K562 (cell line): ENCODE data around the gene CYTH4. TPM values are rescaled to one million over a fixed set of nuclear protein-coding genes. Genes with fewer than 3 reads are reported as not detected.

Experiments used
- CTCFL ChIP-seq: IDR thresholded peaks from 2 replicates; pipeline ENCODE4 v1.6.1; 2011; ENCODE audit warnings: borderline replicate concordance, low read depth, mild to moderate bottlenecking, moderate library complexity, low read length; ENCODE audit not compliant: insufficient read depth, poor library complexity, severe bottlenecking
- DACH1 ChIP-seq: fragments of 450-650 bp; IDR thresholded peaks from 2 replicates; pipeline ENCODE4 v1.6.1; 2018; ENCODE audit not compliant: partially characterized antibody
- E2F4 ChIP-seq: sonication (generic); formaldehyde crosslinking; IDR thresholded peaks from 2 replicates; pipeline ENCODE4 v1.8.0; 2022; ENCODE audit warnings: mild to moderate bottlenecking, low read depth, missing genetic modification reagents
- GABPB2 ChIP-seq: fragments of 250-450 bp; sonication (Bioruptor Pico); conservative IDR thresholded peaks from 2 replicates; pipeline ENCODE4 v1.5.1; 2021; ENCODE audit warnings: mild to moderate bottlenecking
- POLR2B ChIP-seq: fragments of 450-650 bp; IDR thresholded peaks from 2 replicates; pipeline ENCODE4 v1.6.1; 2018; ENCODE audit warnings: low read depth; ENCODE audit not compliant: partially characterized antibody
- RBM15 ChIP-seq: fragments of 200-400 bp; formaldehyde crosslinking; IDR thresholded peaks from 2 replicates; pipeline ENCODE4 v1.6.1; 2018; ENCODE audit warnings: mild to moderate bottlenecking, low read length, moderate library complexity; ENCODE audit not compliant: insufficient read depth
- SIX5 ChIP-seq, 2 experiments: IDR thresholded peaks; 2 replicates each; pipeline ENCODE4 v1.6.1; 2011; ENCODE audit warnings: low read length in 2 of 2, borderline replicate concordance in 1 of 2, low read depth in 1 of 2, mild to moderate bottlenecking in 1 of 2, moderate library complexity in 1 of 2; ENCODE audit not compliant: insufficient read depth in 1 of 2
- ZNF431 ChIP-seq: sonication (generic); formaldehyde crosslinking; IDR thresholded peaks from 2 replicates; pipeline ENCODE4 v1.8.0; 2022; ENCODE audit warnings: mild to moderate bottlenecking, missing genetic modification reagents
- polyA plus RNA-seq, 8 experiments: library from polyadenylated mRNA; depleted of rRNA in 4 of 8; stranded (reverse) in 5 of 8; unstranded in 3 of 8; fragments of >200 nt; fragmentation: Nextera tagmentation in 2 of 8; fragmentation: Illumina TruSeq in 1 of 8; extraction: Ambion mirVana in 2 of 8; extraction: Trizol in 1 of 8; gene quantifications; 2 replicates each; pipeline versions ENCODE4 v1.2.1 to v1.2.3, GENCODE V29; 2011 to 2014; ENCODE audit warnings: inconsistent platforms in 1 of 8, missing spikeins in 1 of 8
- total RNA-seq, 7 experiments: library from RNA; depleted of rRNA in 6 of 7; stranded (reverse); fragments of >200 nt in 6 of 7; fragmentation: Illumina TruSeq in 2 of 7; extraction: Trizol in 2 of 7; gene quantifications; 2 replicates each; pipeline versions ENCODE4 v1.2.1 to v1.2.3, GENCODE V29; 2011 to 2021; ENCODE audit warnings: low replicate concordance in 1 of 7

The CYTH4 gene
- total and polyA plus RNA-seq, 9 of the 15 experiments (the other 6 are each of a cell fraction or from before 2014, with no cell fraction given) = 0.03 to 2.0 (median 0.61) TPM; not detected in 1

GRCh38 chr22:37303821-37304274 is 21.5 kb downstream of the CYTH4 start (continued):
- TF ChIP-seq ZNF431 (CRISPR knock-in tag) = no peak
- TF ChIP-seq GABPB2 = no peak
- TF ChIP-seq CTCFL = no peak
- TF ChIP-seq E2F4 = no peak
- no peak for TF ChIP-seq RBM15
- TF ChIP-seq DACH1 = no peak
- no peak for TF ChIP-seq POLR2B
- no peak for TF ChIP-seq SIX5 (IDR thresholded peaks at IDR 0.05; ENCODE audit: borderline replicate concordance in 1 of 2, insufficient read depth in 1 of 2, low read depth in 1 of 2, low read length in 2 of 2)
- TF ChIP-seq, all 486 proteins: peak for 27
